Kidney epithelial cell (primary cell): ENCODE data around the gene WDR43. TPM values are rescaled to one million over a fixed set of nuclear protein-coding genes. Genes with fewer than 3 reads are reported as not detected.

ENCODE experiments used
- DNase-seq: peaks from one replicate; pipeline ENCODE4 v3.0.0-alpha.2; 2010; ENCODE audit warnings: low read depth
- H3K27me3 ChIP-seq: 2 replicates; pipeline ENCODE4 v1.6.0; 2011; ENCODE audit warnings: low read length; ENCODE audit not compliant: control insufficient read depth, insufficient read depth
- H3K36me3 ChIP-seq: 2 replicates; pipeline ENCODE4 v1.5.1; 2011; ENCODE audit warnings: low read length; ENCODE audit not compliant: control insufficient read depth, insufficient read depth
- H3K4me3 ChIP-seq: 2 replicates; pipeline ENCODE4 v1.5.1; 2011; ENCODE audit warnings: low read depth, mild to moderate bottlenecking, control low read depth, low read length
- CTCF ChIP-seq: IDR thresholded peaks from 2 replicates; pipeline ENCODE4 v1.5.1; 2011; ENCODE audit warnings: mild to moderate bottlenecking, moderate library complexity, low read length, control low read depth, inconsistent platforms; ENCODE audit not compliant: insufficient read depth, poor library complexity, severe bottlenecking
- total RNA-seq: library from RNA; depleted of rRNA; stranded (reverse); fragments of >200 nt; gene quantifications from 2 replicates; pipeline ENCODE4 v1.2.3, GENCODE V29; 2015

Gene WDR43
- total RNA-seq, 1 donor from 2014 or later = 66.0 TPM

GRCh38 chr2:28870146-28870891 is 24.1 kb upstream of the WDR43 start, which contains the start of gene TRMT61B:
Gene TRMT61B, minus strand, starts transcription at chr2:28870309. Its CDS starts 32 bp downstream, at chr2:28870277.
- no peak for TF ChIP-seq CTCF
- H3K27me3 ChIP-seq = no peaks in the 10 kb centered on the region
- peak; percentile 80 for DNase-seq
- H3K36me3 ChIP-seq = no peaks in the 10 kb centered on the region
- H3K4me3 ChIP-seq = peak within 1 kb of the TSS; percentile 86

- no peaks in the 10 kb centered on the region for H3K36me3 ChIP-seq
- no peak overlapping the region for H3K4me3 ChIP-seq
- DNase-seq = no peak
- H3K27me3 ChIP-seq = peaks cover 3% of the 10 kb centered on the region
- no peak for TF ChIP-seq CTCF
Measured at GRCh38 chr2:28871620-28872019, 22.8 kb upstream of the WDR43 start.

GRCh38 chr2:28880193-28880592 is 14.3 kb upstream of the WDR43 start:
- Histone ChIP-seq H3K4me3 (no peak overlapping the region), H3K36me3 (no peaks in the 10 kb centered on the region), H3K27me3 (peaks cover 6% of the 10 kb centered on the region)
- no peak for DNase-seq
- no peak for TF ChIP-seq CTCF

- Histone ChIP-seq H3K36me3 (no peaks in the 10 kb centered on the region), H3K4me3 (no peak overlapping the region), H3K27me3 (peaks cover 2% of the 10 kb centered on the region)
- no peak for TF ChIP-seq CTCF
- no peak for DNase-seq
Measured at GRCh38 chr2:28893488-28893887, 979 bp upstream of the WDR43 start.

GRCh38 chr2:28895189-28895893 is 874 bp downstream of the WDR43 start:
- Histone ChIP-seq H3K4me3 (peak overlapping the region; percentile 99), H3K27me3 (peaks cover 2% of the 10 kb centered on the region), H3K36me3 (no peaks in the 10 kb centered on the region)
- peak; percentile 44 for DNase-seq
- TF ChIP-seq CTCF = no peak
